ENCODE measurements around the gene SLC12A1.

Gene SLC12A1

GRCh38 chr15:48230498-48230897 lies 24.4 kb downstream of the SLC12A1 start:
- in situ Hi-C loops (cut with HindIII; ENCODE audit: low sequenced_read_pairs): no loop called here

GRCh38 chr15:48233246-48233645 lies 27.1 kb downstream of the SLC12A1 start:
- in situ Hi-C loops (cut with HindIII; ENCODE audit: low sequenced_read_pairs): no loop called here
- no peak for DNase-seq (ENCODE audit: low read depth, low spot score)
- no peak overlapping the region for H3K4me3 ChIP-seq (ENCODE audit: low read depth, low read length)
- no peak for TF ChIP-seq CTCF (IDR thresholded peaks at IDR 0.05; ENCODE audit: low read depth, low read length)

More at GRCh38 chr15:48230498-48230897, 24.4 kb downstream of the SLC12A1 start:
- DNase-seq (ENCODE audit: low read depth, low spot score): no peak
- TF ChIP-seq CTCF (IDR thresholded peaks at IDR 0.05; ENCODE audit: low read depth, low read length): no peak
- no peak overlapping the region for H3K4me3 ChIP-seq (ENCODE audit: low read depth, low read length)

GRCh38 chr15:48239334-48239733 lies 33.2 kb downstream of the SLC12A1 start:
- TF ChIP-seq CTCF (IDR thresholded peaks at IDR 0.05; ENCODE audit: low read depth, low read length): no peak
- no peak for DNase-seq (ENCODE audit: low read depth, low spot score)
- H3K4me3 ChIP-seq (ENCODE audit: low read depth, low read length): no peak overlapping the region
- in situ Hi-C loops (cut with HindIII; ENCODE audit: low sequenced_read_pairs): no loop called here

DNA sequence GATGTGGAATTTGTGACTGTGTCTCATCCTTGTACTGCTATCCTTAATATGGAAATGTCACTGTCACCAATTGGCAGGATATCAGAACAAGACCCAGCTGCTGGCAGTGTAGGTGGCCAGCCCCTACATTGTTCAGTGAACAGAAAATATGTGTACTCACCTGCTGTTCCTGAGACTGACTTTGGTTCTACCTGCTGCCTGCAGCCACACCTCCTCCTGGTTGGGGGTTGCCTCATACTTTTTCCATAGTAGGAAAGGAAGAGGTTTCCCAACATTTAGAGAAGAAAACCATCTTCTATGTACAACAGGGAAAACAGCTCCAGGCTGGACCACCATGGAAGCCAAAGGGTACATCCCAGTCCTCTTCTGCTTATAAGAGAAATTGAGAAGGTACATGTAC lies 35.9 kb downstream of the SLC12A1 start:
- in situ Hi-C loops (cut with HindIII; ENCODE audit: low sequenced_read_pairs): no loop called here
- TF ChIP-seq CTCF (IDR thresholded peaks at IDR 0.05; ENCODE audit: low read depth, low read length): no peak
- no peak for DNase-seq (ENCODE audit: low read depth, low spot score)
- no peak overlapping the region for H3K4me3 ChIP-seq (ENCODE audit: low read depth, low read length)

- no peak overlapping the region for H3K4me3 ChIP-seq (ENCODE audit: low read depth, low read length)
- no peak for DNase-seq (ENCODE audit: low read depth, low spot score)
- in situ Hi-C loops (cut with HindIII; ENCODE audit: low sequenced_read_pairs): no loop called here
- TF ChIP-seq CTCF (IDR thresholded peaks at IDR 0.05; ENCODE audit: low read depth, low read length): no peak
These were observed 36.4 kb downstream of the SLC12A1 start for GRCh38 chr15:48242535-48242934.

GRCh38 chr15:48244921-48245320 lies 38.8 kb downstream of the SLC12A1 start:
- in situ Hi-C loops (cut with HindIII; ENCODE audit: low sequenced_read_pairs): no loop called here
- H3K4me3 ChIP-seq (ENCODE audit: low read depth, low read length): no peak overlapping the region
- TF ChIP-seq CTCF (IDR thresholded peaks at IDR 0.05; ENCODE audit: low read depth, low read length): no peak
- DNase-seq (ENCODE audit: low read depth, low spot score): no peak

DNA sequence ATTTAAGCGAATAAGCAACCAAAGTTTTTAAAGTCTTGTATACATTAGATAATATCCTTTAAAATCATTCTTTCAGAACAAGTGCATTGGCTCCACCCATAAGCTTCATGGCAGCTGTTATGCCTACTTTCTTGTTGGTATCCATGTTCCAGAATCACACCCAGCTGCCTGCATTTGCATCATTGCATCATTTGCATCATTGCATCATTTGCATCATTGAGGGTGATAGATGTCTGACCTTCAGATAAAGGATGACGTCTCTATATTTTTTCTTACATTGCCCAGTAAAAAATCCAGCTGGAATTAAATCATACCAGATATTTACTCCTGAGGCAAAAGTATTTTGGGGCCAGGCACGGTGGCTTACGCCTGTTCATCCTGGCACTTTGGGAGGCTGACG lies 42.3 kb downstream of the SLC12A1 start:
- in situ Hi-C loops (cut with HindIII; ENCODE audit: low sequenced_read_pairs): no loop called here
- no peak for DNase-seq (ENCODE audit: low read depth, low spot score)

More for the DNA sequence above, 42.3 kb downstream of the SLC12A1 start:
- no peak for TF ChIP-seq CTCF (IDR thresholded peaks at IDR 0.05; ENCODE audit: low read depth, low read length)
- no peak overlapping the region for H3K4me3 ChIP-seq (ENCODE audit: low read depth, low read length)
